ENCODE measurements around the gene AGGF1.

GRCh38 chr5:77066184-77066583 is 36.0 kb downstream of the AGGF1 start:
- TF ChIP-seq FOXK2 (IDR thresholded peaks at IDR 0.05) = no peak
- TF ChIP-seq SUZ12 (IDR thresholded peaks at IDR 0.05) = no peak
- no peak for TF ChIP-seq ZNF384 (IDR thresholded peaks at IDR 0.05)
- no peak for TF ChIP-seq FOXM1 (IDR thresholded peaks at IDR 0.05; ENCODE audit: borderline replicate concordance)
- no peak for TF ChIP-seq LEF1 (IDR thresholded peaks at IDR 0.05; ENCODE audit: borderline replicate concordance)
- no peak for TF ChIP-seq TARDBP (IDR thresholded peaks at IDR 0.05)
- TF ChIP-seq ARNT (IDR thresholded peaks at IDR 0.05) = no peak

Measured in HEK293T (cell line).